ENCODE data around the gene PRKCQ.

Gene PRKCQ

DNA sequence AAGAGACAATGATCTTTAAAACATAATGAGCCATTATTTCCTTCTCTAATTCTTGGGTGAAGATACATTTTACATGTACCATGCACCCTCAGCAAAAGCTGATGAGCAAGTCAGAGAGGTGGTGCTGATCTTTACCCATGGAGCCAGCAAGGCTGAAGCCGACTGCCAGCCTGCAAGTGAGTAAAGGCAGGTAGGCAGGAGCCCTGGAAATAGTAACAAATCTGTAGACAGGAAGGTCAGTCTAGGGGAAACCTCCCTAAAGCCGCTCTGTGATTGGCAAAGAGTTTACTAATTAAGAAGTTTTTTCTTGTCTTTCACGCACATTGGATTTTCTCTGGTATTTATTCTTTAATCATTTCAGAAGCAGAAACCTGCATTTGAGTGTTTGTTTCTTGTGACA is 67.9 kb downstream of the PRKCQ start:
- H3K4me3 ChIP-seq (ENCODE audit: low read length): no peak overlapping the region
- no peak for DNase-seq (ENCODE audit: low read depth)
- TF ChIP-seq, protein P1, sequence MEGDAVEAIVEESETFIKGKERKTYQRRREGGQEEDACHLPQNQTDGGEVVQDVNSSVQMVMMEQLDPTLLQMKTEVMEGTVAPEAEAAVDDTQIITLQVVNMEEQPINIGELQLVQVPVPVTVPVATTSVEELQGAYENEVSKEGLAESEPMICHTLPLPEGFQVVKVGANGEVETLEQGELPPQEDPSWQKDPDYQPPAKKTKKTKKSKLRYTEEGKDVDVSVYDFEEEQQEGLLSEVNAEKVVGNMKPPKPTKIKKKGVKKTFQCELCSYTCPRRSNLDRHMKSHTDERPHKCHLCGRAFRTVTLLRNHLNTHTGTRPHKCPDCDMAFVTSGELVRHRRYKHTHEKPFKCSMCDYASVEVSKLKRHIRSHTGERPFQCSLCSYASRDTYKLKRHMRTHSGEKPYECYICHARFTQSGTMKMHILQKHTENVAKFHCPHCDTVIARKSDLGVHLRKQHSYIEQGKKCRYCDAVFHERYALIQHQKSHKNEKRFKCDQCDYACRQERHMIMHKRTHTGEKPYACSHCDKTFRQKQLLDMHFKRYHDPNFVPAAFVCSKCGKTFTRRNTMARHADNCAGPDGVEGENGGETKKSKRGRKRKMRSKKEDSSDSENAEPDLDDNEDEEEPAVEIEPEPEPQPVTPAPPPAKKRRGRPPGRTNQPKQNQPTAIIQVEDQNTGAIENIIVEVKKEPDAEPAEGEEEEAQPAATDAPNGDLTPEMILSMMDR (conservative IDR thresholded peaks at IDR 0.05; ENCODE audit: low read depth, low read length): no peak

DNA sequence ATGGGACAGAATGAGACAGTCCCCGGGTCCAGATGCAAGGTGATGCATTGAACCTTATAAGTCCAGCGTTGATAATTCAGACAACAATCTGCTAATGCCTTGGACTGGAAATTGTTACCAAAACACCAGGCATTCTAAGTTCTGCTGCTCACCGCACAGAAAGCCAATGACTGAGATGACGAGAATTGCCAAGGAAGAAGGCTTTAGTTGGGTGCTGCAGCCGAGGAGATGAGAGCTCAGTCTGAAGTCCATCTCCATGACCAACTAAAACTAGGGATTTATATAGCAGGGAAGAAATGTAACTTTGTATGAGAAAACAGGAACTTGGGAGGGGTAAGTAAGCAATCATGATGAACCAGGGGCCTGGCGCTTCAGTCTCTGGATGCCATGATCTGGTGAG is 68.7 kb downstream of the PRKCQ start:
- TF ChIP-seq, protein P1 (conservative IDR thresholded peaks at IDR 0.05; ENCODE audit: low read depth, low read length): no peak
- no peak for DNase-seq (ENCODE audit: low read depth)
- no peak overlapping the region for H3K4me3 ChIP-seq (ENCODE audit: low read length)

DNA sequence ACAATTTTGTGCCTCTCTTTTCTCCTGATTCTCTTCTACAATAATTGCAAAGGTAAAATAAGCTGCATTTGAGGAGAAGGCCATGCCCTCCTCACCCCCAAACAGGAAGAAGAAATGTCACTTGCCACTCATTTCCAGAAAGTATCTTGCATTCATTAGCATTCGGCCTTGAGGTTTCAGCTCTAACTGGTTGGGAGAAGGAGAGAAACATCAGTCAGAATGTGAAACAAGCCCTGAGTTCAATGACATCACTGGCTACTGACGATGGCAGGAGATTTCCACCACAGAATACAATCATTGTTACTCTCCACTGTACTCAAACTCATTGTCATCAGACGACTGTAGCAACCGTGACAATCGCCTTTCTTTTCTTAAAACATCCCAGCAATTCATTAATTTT is 72.8 kb downstream of the PRKCQ start:
- DNase-seq (ENCODE audit: low read depth): no peak
- TF ChIP-seq, protein P1 (conservative IDR thresholded peaks at IDR 0.05; ENCODE audit: low read depth, low read length): no peak
- H3K4me3 ChIP-seq (ENCODE audit: low read length): no peak overlapping the region

DNA sequence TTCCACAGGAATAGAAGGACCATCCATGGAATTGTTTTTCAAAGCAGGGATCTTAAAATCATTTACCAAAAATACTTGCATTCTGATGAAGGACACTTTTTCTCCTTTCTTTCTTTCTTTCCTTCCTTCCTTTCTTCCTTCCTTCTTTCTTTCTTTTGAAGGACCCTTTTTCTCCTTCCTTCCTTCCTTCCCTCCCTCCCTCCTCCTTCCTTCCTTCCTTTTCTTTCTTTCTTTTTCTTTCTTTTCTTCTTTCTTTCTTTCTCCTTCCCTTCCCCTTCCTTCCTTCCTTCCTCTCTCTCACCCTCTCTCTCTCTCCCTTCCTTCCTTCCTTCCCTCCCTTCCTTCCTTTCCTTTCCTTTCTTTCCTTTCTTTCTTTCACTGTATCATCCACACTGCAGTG is 74.8 kb downstream of the PRKCQ start:
- no peak overlapping the region for H3K4me3 ChIP-seq (ENCODE audit: low read length)
- DNase-seq (ENCODE audit: low read depth): no peak
- TF ChIP-seq, protein P1 (conservative IDR thresholded peaks at IDR 0.05; ENCODE audit: low read depth, low read length): no peak

DNA sequence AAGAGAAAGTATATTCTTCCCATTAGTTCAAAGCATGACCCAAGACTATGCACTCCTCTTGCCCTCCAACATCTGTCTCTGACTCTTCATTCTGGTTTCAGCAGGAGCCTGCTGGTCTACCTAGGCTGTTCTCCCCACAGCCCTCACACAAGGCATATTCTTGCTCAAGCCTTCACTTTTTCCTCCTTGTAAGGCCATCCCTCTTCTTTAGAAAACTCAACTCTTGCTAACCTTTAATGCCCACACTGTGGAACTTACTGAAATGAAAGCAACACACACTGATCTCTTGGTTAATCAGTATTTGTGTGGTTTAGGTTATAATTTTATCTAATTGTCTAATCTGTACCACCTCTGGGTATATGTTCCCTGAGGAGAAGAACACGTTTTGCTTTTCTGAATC is 75.8 kb downstream of the PRKCQ start:
- TF ChIP-seq, protein P1 (conservative IDR thresholded peaks at IDR 0.05; ENCODE audit: low read depth, low read length): no peak
- no peak for DNase-seq (ENCODE audit: low read depth)

DNA sequence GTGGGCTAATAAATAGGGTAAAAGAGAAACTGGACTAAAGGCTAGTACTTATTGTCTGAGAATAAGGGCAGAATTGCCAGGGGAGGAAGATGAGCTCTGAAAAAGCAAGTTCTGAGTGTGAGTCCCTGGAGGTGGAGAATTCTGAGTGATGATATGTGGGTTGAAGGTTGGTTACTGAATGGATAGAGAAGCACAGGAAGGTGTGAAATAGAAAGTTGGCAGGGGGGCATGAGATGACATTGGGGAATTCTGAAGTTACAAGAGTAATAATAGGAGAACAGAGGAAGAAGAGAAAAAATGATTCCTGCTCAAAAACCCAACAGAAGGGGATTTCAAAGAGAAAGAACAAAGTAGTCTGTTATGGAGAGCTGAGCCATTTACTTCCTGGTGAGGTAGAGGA is 76.9 kb downstream of the PRKCQ start:
- TF ChIP-seq, protein P1 (conservative IDR thresholded peaks at IDR 0.05; ENCODE audit: low read depth, low read length): no peak
- no peak for DNase-seq (ENCODE audit: low read depth)
- no peak overlapping the region for H3K4me3 ChIP-seq (ENCODE audit: low read length)

More for the DNA sequence above, 75.8 kb downstream of the PRKCQ start:
- H3K4me3 ChIP-seq (ENCODE audit: low read length): no peak overlapping the region

DNA sequence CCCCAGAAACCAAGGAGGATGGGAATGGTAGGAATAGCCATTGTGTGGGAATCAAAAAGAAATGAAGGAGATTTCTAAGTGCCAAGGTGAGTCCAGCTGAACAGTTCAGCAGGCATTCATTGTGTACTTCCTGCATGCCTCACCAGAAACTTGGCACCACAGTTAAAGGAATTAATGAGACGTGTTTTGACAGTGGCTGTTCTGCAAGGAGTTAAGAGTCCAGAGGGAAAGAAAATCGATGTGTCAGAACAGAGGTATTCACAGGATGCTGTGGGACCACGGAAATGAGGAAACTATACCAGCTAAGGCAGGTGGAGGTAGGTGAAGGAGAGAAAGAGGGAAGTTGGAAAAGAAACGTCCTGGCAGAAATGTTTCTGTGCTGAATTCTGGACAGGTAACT is 78.1 kb downstream of the PRKCQ start:
- no peak overlapping the region for H3K4me3 ChIP-seq (ENCODE audit: low read length)
- TF ChIP-seq, protein P1 (conservative IDR thresholded peaks at IDR 0.05; ENCODE audit: low read depth, low read length): no peak
- DNase-seq (ENCODE audit: low read depth): no peak

Data from retinal pigment epithelial cell (primary cell).